GM18498 (cell line): ENCODE data around the gene PRICKLE1.
"Not testable (repeated sequence)": the region's sequence is repeated elsewhere in the genome, so short reads cannot be mapped to it uniquely, and the experiment has no call there.

Experiments
- ATAC-seq: cut with Tn5 transposase; IDR thresholded peaks from one replicate; pipeline ENCODE4 v1.9.1; 2021; ENCODE audit warnings: mild to moderate bottlenecking, moderate library complexity; ENCODE audit not compliant: unreplicated experiment

PRICKLE1 gene

GRCh38 chr12:42557586-42558172 is 31.9 kb downstream of the PRICKLE1 start:
- ATAC-seq, result no peak

- ATAC-seq, result no peak
Measured at GRCh38 chr12:42556917-42557316, 32.6 kb downstream of the PRICKLE1 start.

- no peak for ATAC-seq
Measured at GRCh38 chr12:42552822-42553221, 36.7 kb downstream of the PRICKLE1 start.

GRCh38 chr12:42550800-42551199 is 38.7 kb downstream of the PRICKLE1 start:
- no peak for ATAC-seq

- ATAC-seq, result no peak
Measured at GRCh38 chr12:42546709-42547108, 42.8 kb downstream of the PRICKLE1 start.

- no peak for ATAC-seq
Measured at GRCh38 chr12:42541965-42542364, 47.6 kb downstream of the PRICKLE1 start.

- ATAC-seq, result not testable (repeated sequence)
Measured at GRCh38 chr12:42541308-42541707, 48.2 kb downstream of the PRICKLE1 start.

GRCh38 chr12:42539696-42540095 is 49.9 kb downstream of the PRICKLE1 start:
- ATAC-seq, result no peak

- no peak for ATAC-seq
Measured at GRCh38 chr12:42538203-42538602, 51.3 kb downstream of the PRICKLE1 start.

GRCh38 chr12:42534184-42534838 is 55.2 kb downstream of the PRICKLE1 start:
- ATAC-seq, result no peak

GRCh38 chr12:42530284-42530683 is 59.3 kb downstream of the PRICKLE1 start:
- no peak for ATAC-seq

- ATAC-seq, result no peak
Measured at GRCh38 chr12:42525444-42525843, 64.1 kb downstream of the PRICKLE1 start.

GRCh38 chr12:42524716-42525115 is 64.8 kb downstream of the PRICKLE1 start:
- ATAC-seq, result no peak

- no peak for ATAC-seq
Measured at GRCh38 chr12:42516573-42516972, 73.0 kb downstream of the PRICKLE1 start.

GRCh38 chr12:42511656-42512055 is 77.9 kb downstream of the PRICKLE1 start:
- ATAC-seq, result no peak

- no peak for ATAC-seq
Measured at GRCh38 chr12:42510823-42511222, 78.7 kb downstream of the PRICKLE1 start.

GRCh38 chr12:42508913-42509460 is 80.6 kb downstream of the PRICKLE1 start:
- ATAC-seq, result no peak

GRCh38 chr12:42507565-42507964 is 82.0 kb downstream of the PRICKLE1 start:
- ATAC-seq, result no peak

- ATAC-seq, result no peak
Measured at GRCh38 chr12:42507081-42507480, 82.5 kb downstream of the PRICKLE1 start.

GRCh38 chr12:42504049-42504448 is 85.5 kb downstream of the PRICKLE1 start:
- no peak for ATAC-seq

- ATAC-seq, result no peak
Measured at GRCh38 chr12:42502682-42503081, 86.9 kb downstream of the PRICKLE1 start.

GRCh38 chr12:42498549-42499247 is 90.8 kb downstream of the PRICKLE1 start:
- ATAC-seq, result no peak
